ENCODE data around the gene ACY1.
"Not testable (repeated sequence)": the region's sequence is repeated elsewhere in the genome, so short reads cannot be mapped to it uniquely, and the experiment has no call there.

ACY1 gene

DNA sequence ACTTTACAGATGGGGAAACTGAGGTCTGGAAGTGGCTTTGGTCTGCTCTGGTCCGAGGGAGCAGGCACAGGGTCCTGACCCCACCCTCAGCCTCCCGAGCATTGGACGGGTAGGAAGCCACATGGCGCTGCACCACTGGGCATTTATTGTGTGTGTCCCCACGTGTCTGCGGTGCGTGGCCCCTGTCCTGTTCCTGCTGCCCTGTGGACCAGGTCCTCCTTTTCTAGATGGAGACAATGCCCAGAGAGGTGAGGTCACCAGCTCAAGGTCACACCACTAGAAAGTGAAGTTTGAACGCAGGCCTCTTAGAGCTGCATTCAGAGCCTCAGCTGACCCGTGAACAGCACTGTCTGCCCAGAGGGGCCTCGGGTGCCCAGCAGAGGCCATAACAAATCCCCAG, 46.2 kb downstream of the ACY1 start:
- no peak for DNase-seq

DNA sequence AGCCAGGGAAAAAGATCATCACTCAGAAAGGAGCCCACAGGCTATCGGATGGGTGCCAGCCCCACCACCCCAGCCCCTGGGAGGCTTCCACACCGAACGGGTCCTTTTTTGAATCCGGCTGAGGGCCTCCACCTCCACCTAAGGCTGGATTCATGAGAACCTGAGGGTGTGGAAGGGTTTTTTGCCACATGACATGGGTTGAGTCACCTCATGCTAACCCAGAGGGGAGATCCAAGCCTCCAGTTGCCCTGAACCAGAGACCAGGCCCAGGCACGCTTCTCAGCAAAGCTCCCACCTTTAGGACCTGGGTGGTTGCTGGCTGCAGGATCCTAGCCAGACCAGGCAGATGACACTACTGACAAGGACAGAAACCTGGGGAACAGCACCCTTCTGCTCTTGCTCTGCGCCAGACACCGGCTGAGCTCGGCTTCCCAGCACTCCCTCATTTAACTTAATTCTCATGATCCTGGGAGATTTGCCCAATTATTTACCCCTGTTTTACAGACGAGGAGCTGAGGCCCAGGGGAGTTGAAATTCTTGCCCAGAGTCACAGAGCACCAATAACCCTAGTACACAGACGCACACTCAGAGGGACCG, 47.5 kb downstream of the ACY1 start:
- no peak for DNase-seq

DNA sequence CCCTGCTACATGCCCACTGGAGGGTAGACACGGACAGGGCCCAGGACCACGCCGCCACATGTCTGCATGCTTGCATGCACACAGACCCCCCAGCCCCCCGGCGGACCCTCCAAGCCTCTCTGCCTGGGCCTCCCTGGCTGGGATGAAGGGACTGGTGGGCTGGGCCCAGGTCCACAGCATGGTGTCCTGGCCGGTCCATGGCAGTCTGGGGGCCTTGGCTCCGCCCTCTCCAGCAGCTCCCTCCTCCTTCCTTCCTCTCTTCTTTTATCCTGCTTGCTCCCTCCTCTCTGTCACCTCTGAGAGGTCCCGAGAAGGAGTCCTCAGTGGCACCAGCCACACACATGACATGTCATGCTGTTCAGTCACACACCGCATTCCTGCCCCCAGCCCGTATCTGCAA, 48.6 kb downstream of the ACY1 start:
- no peak for DNase-seq

DNA sequence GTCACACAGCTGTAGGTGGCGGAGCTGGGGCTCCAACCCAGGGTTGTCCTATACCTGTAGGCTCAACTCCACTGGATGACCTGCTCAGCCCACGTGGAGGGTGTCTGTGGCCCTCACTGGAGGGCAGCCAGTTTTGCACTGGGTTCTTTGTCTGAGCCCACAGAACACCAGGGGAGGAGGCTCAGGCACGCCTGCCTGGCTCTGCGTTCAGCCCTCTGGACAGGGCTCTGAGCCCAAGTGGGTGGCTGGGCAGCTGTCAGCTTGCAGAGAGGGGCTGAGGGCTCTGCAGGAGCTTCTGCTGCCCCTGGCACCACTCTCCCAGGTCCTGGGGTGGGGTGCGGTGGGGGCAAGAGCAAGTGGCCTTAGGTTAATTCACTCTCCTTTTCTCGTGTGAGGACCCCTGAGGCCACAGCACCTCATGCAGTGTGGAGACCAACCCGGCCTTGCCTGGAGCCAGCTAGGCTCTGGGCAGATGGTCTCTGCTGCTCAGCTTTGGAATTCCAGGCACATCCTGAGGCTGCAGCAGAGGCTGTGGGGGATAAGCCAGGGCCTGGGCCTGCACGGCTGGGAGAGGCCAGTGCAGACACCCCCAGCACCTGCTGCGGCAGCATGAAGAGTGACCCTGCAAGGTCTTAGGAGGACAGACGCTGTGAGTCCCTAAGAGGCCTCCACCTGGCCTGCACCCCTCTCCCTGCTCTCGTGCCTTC, 49.5 kb downstream of the ACY1 start:
- DNase-seq: no peak

DNA sequence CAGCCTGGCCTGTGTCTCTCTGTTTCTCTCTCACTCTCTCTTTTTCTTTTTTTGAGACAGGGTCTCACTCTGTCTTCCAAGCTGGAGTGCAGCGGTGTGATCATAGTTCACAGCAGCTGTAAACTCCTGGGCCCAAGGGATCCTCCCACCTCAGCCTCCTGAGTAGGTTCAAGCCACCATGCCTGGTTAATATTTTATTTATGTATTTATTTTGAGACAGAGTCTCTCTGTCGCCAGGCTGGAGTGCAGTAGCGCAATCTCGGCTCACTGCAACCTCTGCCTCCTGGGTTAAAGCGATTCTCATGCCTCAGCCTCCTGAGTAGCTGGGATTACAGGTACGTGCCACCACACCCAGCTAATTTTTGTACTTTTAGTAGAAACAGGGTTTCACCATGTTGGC, 50.4 kb downstream of the ACY1 start:
- DNase-seq: not testable (repeated sequence)

DNA sequence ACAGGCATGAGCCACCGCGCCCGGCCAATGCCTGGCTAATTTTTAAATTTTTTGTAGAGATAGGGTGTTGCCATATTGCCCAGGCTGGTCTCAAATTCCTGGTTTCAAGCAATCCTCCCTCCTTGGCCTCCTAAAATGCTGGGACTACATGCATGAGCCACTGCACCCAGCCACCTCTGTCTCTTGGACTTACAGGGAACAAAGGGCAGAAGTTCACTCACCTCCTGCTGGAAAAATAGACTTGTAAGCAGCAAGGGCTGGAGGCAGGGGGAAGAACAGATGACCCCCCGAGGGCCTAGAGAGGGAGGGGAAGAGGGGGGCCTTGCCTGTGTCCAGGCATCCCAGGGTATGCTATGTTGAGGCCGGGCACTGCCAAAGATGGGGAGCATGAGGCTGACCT, 50.9 kb downstream of the ACY1 start:
- no peak for DNase-seq

DNA sequence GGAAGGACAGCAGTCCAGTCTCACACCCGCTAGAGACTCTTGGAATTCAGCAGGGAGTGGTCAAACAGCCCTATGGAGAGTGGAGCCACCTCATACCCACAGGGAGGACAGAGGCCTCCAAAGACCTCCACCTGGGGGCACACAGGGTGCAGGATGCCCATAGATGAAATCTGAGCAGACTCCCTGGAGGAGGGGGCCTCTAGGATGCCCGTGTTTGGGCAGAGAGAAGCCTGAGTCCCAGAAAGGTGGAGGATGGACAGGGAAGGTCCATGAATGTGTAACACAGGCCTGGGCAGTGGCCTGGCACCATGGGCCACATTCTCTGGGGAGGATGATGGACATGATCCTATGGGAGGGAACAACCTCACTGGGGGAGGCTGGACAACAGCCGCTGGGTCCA, 51.3 kb downstream of the ACY1 start:
- no peak for DNase-seq

DNA sequence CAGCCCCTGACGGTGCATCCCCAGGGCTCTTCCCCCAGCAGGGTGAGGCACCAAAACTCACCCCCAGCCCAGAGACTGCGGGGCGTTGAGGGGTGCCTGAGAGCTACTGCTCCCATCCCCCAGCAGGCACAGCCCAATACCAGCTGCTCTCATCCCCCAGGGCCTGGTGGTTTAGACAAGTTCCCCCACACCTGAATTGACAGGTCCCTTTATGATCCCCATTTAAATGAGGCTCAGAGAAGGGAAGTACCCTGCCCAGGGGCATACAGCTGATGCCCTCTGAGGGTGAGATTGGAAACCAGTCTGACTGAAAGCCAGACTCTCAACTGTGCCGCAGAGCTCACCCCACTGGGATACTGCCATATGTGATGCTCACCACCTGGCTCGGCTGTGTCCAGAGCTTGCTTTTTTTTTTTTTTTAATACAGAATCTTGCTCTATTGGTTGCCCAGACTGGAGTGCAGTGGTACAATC, 52.9 kb downstream of the ACY1 start:
- no peak for DNase-seq

DNA sequence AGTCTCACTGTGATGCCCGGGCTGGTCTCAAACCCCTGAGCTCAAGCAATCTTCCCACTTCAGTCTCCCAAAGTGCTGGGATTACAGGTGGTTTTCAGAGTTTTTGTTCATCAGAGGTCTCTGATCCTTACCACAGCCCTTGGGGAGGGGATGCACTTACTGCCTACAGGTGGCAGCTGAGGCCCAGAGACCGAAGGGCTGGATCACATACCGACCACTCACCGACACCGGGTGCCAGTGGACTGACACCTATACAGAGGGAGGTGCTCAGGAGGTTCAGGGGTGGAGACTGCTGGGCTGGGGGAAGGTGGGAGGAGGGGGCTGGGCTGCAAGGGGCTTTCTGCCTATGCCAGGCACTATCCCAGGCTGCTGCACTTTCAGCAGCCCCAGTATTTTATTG, 53.5 kb downstream of the ACY1 start:
- DNase-seq: no peak

DNA sequence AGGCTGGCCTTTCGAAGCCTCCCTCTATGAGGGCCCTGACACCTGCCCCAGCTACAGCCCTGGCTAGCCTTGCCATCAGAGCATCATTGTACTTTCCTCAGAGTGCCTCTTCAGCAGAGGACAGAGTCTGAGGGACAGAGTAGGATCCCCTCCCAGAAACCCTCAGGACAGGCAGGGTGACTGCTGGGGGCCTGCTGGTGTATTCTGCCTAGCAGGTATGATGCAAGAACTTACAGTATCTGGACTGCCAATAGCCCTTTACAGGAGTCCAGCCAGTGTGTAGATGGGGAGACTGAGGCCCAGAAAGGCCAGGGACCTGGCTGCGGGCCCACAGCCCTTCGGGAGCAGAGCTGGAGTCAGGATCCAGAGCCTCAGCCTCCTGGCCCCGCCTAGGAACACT, 54.0 kb downstream of the ACY1 start:
- no peak for DNase-seq

DNA sequence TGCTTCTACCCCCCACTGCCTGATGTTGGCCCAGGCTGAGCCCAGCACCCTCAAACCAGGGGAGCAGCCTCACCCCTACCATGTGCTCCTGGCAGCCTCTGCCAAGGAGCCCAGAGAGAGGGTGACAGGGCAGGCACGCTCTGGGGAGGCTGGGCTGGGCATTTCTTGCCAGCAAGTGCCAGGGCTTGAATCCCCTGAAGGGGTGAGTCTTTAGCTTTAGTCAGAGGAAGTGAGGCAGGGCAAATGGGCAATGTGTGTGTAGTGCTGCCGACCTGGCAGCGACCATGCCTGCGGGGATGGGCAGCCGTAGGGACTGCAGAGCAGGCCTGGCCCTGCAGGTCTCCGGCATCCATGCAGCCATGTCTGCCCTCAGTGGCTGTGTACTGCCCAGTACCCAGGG, 54.9 kb downstream of the ACY1 start:
- no peak for DNase-seq

Measured in T-helper 9 cell (primary cell).